Measurements from ENCODE around the gene NXPH1. TPM values are rescaled to one million over a fixed set of nuclear protein-coding genes. Genes with fewer than 3 reads are reported as not detected.

NXPH1 gene
- total and polyA plus RNA-seq, 9 of the 15 experiments (the other 6 are each of a cell fraction or from before 2014, with no cell fraction given), result 0.16 TPM; not detected in 8

GRCh38 chr7:8442814-8443304, 9.4 kb downstream of the NXPH1 start (continued):
- TF ChIP-seq SP1 (CRISPR knock-in tag; IDR thresholded peaks at IDR 0.05) (no peak), GTF2B (IDR thresholded peaks at IDR 0.05; ENCODE audit: extremely low read depth, insufficient read length) (no peak), MED1 (CRISPR knock-in tag; IDR thresholded peaks at IDR 0.05; ENCODE audit: borderline replicate concordance) (no peak), KDM5B (IDR thresholded peaks at IDR 0.05; ENCODE audit: insufficient replicate concordance, low read depth, low read length) (no peak), ZNF232 (CRISPR knock-in tag; IDR thresholded peaks at IDR 0.05) (no peak), NFE2L1 (tag; IDR thresholded peaks at IDR 0.05; ENCODE audit: borderline replicate concordance, low read depth) (no peak), CHCHD3 (CRISPR knock-in tag; IDR thresholded peaks at IDR 0.05) (no peak)
- TF ChIP-seq, protein P1, sequence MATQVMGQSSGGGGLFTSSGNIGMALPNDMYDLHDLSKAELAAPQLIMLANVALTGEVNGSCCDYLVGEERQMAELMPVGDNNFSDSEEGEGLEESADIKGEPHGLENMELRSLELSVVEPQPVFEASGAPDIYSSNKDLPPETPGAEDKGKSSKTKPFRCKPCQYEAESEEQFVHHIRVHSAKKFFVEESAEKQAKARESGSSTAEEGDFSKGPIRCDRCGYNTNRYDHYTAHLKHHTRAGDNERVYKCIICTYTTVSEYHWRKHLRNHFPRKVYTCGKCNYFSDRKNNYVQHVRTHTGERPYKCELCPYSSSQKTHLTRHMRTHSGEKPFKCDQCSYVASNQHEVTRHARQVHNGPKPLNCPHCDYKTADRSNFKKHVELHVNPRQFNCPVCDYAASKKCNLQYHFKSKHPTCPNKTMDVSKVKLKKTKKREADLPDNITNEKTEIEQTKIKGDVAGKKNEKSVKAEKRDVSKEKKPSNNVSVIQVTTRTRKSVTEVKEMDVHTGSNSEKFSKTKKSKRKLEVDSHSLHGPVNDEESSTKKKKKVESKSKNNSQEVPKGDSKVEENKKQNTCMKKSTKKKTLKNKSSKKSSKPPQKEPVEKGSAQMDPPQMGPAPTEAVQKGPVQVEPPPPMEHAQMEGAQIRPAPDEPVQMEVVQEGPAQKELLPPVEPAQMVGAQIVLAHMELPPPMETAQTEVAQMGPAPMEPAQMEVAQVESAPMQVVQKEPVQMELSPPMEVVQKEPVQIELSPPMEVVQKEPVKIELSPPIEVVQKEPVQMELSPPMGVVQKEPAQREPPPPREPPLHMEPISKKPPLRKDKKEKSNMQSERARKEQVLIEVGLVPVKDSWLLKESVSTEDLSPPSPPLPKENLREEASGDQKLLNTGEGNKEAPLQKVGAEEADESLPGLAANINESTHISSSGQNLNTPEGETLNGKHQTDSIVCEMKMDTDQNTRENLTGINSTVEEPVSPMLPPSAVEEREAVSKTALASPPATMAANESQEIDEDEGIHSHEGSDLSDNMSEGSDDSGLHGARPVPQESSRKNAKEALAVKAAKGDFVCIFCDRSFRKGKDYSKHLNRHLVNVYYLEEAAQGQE (IDR thresholded peaks at IDR 0.05; ENCODE audit: borderline replicate concordance), result peak; percentile 98
- TF ChIP-seq, protein P1 (CRISPR knock-in tag; IDR thresholded peaks at IDR 0.05; ENCODE audit: low read depth), result peak; percentile 96
- TF ChIP-seq, protein P2, sequence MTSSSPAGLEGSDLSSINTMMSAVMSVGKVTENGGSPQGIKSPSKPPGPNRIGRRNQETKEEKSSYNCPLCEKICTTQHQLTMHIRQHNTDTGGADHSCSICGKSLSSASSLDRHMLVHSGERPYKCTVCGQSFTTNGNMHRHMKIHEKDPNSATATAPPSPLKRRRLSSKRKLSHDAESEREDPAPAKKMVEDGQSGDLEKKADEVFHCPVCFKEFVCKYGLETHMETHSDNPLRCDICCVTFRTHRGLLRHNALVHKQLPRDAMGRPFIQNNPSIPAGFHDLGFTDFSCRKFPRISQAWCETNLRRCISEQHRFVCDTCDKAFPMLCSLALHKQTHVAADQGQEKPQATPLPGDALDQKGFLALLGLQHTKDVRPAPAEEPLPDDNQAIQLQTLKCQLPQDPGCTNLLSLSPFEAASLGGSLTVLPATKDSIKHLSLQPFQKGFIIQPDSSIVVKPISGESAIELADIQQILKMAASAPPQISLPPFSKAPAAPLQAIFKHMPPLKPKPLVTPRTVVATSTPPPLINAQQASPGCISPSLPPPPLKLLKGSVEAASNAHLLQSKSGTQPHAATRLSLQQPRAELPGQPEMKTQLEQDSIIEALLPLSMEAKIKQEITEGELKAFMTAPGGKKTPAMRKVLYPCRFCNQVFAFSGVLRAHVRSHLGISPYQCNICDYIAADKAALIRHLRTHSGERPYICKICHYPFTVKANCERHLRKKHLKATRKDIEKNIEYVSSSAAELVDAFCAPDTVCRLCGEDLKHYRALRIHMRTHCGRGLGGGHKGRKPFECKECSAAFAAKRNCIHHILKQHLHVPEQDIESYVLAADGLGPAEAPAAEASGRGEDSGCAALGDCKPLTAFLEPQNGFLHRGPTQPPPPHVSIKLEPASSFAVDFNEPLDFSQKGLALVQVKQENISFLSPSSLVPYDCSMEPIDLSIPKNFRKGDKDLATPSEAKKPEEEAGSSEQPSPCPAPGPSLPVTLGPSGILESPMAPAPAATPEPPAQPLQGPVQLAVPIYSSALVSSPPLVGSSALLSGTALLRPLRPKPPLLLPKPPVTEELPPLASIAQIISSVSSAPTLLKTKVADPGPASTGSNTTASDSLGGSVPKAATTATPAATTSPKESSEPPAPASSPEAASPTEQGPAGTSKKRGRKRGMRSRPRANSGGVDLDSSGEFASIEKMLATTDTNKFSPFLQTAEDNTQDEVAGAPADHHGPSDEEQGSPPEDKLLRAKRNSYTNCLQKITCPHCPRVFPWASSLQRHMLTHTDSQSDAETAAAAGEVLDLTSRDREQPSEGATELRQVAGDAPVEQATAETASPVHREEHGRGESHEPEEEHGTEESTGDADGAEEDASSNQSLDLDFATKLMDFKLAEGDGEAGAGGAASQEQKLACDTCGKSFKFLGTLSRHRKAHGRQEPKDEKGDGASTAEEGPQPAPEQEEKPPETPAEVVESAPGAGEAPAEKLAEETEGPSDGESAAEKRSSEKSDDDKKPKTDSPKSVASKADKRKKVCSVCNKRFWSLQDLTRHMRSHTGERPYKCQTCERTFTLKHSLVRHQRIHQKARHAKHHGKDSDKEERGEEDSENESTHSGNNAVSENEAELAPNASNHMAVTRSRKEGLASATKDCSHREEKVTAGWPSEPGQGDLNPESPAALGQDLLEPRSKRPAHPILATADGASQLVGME (CRISPR knock-in tag; IDR thresholded peaks at IDR 0.05), result no peak
